ENCODE measurements around the gene CRYBA2.
A peak's percentile ranks its signal among the peaks of the same experiment; 100 is the strongest.

Gene CRYBA2

DNA sequence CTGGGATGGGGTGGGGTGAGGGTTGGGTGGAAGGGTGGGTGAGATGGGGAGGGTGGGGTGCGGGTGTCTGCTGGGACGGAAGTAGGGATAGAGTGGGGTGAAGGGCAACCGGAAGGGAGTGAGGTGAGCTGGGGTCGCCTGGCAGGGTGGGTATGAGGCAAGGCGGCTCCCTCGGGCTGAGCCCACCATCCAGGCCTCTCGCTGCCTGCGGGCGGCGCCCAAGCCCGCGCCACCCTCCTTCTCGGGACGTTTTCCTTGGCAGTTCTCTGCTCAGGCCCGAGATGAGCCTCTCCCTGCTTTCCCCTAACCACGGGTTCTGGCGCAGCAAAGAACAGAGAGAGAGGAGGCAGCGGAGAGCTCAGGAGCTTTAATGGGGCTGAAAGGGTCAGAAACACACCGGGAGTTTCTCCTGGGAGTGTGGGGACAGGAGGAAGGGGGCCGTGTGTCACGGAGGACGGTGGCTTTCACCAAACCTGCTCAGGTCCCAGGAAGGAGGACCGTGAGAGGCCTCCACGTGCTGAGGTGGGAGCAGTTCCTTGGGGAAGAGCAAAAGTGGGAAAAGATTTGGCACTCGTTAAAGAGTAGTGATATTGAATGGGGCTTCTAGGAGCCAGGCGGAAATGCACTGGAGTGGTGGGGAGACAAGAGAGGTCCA lies 12.4 kb downstream of the CRYBA2 start:
- no peak for DNase-seq (ENCODE audit: extremely low read depth, low read depth)
- TF ChIP-seq, protein P1, sequence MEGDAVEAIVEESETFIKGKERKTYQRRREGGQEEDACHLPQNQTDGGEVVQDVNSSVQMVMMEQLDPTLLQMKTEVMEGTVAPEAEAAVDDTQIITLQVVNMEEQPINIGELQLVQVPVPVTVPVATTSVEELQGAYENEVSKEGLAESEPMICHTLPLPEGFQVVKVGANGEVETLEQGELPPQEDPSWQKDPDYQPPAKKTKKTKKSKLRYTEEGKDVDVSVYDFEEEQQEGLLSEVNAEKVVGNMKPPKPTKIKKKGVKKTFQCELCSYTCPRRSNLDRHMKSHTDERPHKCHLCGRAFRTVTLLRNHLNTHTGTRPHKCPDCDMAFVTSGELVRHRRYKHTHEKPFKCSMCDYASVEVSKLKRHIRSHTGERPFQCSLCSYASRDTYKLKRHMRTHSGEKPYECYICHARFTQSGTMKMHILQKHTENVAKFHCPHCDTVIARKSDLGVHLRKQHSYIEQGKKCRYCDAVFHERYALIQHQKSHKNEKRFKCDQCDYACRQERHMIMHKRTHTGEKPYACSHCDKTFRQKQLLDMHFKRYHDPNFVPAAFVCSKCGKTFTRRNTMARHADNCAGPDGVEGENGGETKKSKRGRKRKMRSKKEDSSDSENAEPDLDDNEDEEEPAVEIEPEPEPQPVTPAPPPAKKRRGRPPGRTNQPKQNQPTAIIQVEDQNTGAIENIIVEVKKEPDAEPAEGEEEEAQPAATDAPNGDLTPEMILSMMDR (IDR thresholded peaks at IDR 0.05; ENCODE audit: low read depth, low read length), result no peak

DNA sequence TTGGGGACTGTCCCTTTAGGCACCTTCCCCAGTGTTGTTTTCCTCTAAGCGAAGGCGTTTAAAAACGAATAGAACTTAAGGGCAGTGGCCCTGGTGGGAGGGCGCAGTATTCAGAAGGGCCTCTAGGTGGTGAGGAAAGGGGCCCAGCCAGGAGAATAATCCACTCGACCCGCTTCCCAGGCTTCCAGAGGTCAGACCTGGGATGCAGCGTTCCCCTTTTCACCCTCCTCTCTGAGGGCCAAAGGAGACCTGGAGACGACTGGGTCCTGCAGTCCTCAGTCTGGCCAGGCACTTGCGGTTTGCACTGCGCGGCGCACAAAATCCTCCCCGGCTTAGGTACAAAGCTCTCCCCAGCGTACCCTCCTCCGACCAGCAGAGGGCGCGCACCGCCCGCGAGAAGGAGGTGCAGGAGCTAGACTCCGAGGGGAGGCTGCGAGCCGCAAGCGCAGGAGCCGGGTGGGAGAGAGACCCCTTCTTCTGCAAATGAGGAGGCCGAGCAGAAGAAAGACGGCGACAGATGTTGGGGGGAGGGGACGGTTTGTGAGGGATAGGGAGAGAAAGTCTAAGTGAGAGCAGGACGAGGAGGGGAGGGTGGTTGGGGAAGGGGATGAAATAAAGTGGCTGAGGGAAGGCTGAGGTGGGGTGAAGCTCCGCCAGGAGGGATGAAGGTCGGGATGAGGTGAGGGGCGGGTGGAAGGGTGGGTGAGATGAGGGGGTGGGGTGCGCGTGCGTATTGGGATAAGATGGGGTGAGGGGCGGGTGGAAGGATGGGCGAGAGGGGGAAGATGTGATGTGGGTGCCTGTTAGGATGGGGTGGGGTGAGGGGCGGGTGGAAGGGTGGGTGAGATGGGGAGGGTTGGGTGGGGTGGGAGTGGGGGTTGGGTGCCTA lies 13.1 kb downstream of the CRYBA2 start:
- DNase-seq (ENCODE audit: extremely low read depth, low read depth), result no peak
- TF ChIP-seq, protein P1 (IDR thresholded peaks at IDR 0.05; ENCODE audit: low read depth, low read length), result peak; percentile 88

DNA sequence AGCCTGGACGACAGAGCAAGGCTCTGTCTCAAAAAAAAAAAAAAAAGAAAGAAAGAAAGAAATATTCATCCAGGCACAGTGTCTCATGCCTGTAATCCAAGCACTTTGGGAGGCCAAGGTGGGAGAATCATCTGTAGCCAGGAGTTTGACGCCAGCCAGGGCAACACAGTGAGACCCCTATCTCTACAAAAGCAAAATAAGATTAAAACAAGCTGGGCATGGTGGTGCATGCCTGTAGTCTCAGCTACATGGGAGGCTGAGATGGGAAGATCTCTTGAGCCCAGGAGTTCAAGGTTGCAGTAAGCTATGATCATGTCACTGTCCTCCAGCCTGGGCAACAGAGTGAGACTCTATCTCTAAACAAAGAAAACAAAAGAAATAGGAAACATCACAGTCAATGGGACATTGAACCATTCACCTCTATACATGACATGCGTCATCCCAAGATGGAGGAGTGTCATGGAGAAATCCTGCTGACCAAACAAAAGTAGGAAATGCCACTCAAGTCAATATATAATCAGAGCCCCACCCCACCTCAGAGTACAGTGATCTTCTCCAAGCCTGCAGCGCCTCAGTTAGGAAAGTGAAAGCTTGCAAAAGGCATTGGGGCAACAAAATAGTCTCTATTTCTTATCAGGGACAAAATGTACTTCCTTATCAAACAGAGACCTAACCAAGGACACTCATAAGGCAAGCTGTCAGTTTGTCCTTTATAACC lies 18.0 kb downstream of the CRYBA2 start:
- no peak for DNase-seq (ENCODE audit: extremely low read depth, low read depth)
- TF ChIP-seq, protein P1 (IDR thresholded peaks at IDR 0.05; ENCODE audit: low read depth, low read length), result no peak

DNA sequence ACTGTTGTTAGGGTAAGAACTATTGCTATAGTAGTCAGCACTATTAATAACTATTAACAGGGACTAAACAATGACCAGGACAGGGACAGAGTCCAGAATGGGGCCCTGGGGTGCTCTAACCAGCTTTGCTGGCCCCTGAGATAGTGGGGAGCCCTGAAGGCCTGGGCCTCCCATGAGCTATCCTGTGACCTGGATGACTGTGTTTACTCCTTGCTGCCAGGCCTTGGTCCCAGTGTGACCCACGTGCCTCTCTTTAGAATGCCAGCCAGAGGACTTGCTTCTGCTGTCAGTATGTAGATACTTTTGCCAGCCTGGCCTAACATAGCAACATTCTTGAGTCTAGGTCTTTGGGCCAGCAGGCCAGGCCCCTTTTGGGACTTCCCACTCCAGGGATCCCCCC lies 22.3 kb downstream of the CRYBA2 start:
- TF ChIP-seq, protein P1 (IDR thresholded peaks at IDR 0.05; ENCODE audit: low read depth, low read length), result no peak
- DNase-seq (ENCODE audit: extremely low read depth, low read depth), result no peak

DNA sequence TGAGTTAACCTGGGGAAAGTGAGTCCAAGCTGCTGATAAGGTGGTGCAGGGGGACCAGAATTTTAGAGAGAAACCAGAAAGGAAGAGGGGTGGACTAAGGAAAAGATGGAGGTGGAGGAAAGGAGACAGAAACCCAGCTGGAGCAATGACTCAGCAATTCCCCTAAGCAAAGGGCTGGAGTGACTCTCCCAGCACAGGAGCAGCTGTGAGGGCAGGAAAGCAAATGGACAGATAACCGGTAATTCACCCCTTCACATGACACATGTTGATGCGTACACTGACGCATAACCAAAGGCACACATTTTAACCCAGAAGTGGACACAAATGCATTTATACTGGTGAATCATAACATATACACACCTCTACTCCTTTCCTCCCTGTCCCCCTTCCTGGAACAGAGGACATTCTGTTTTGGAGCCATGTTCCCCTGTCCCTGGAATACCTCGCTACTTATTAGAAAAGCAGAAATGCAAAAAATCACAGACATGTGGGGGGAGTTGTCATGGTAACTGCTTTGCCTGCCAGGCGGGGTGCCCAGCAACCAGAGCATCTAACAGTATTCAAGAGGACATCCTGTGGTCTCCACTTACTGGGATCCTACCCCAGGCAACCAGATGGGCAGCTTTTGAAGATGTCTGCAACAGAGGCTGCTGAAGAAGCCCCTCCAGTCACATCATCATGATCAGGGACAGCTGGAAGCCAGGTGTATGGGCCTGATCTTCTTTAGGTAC lies 29.0 kb downstream of the CRYBA2 start:
- no peak for DNase-seq (ENCODE audit: extremely low read depth, low read depth)
- TF ChIP-seq, protein P1 (IDR thresholded peaks at IDR 0.05; ENCODE audit: low read depth, low read length), result no peak

DNA sequence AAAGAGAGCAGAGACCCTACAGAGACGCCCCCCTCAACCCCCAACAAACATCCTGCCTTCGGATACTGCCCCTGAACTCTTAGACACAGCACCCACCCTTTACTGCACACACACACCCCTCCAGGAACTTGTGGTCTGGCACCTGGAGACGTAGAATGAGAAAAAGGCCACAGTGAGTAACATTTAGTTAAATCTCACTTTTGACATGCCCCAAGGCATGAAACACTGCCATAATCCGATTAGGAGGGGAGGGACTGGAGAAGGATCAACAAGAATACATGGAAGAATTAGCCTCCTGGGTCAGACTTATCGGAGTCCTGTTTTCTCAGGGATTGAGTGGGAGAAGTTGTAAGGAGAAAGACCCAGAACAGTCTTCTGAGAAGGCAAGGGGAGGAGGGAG lies 29.6 kb downstream of the CRYBA2 start:
- TF ChIP-seq, protein P1 (IDR thresholded peaks at IDR 0.05; ENCODE audit: low read depth, low read length), result no peak
- DNase-seq (ENCODE audit: extremely low read depth, low read depth), result no peak

Measured in AG09319 (cell line).